HG03558 (cell line): ENCODE results near the gene ZFPM1.

Experiments used
- ATAC-seq: cut with Tn5 transposase; IDR thresholded peaks from one replicate; pipeline ENCODE4 v1.9.1; 2021; ENCODE audit warnings: moderate number of reproducible peaks; ENCODE audit not compliant: unreplicated experiment; ENCODE audit errors: extremely low read depth

The ZFPM1 gene

GRCh38 chr16:88524274-88524972, 71.3 kb downstream of the ZFPM1 start:
- no peak for ATAC-seq

GRCh38 chr16:88524973-88525662, 72.0 kb downstream of the ZFPM1 start:
- ATAC-seq, result no peak

GRCh38 chr16:88525663-88525990, 72.5 kb downstream of the ZFPM1 start:
- ATAC-seq, result no peak

- ATAC-seq, result no peak
These were observed 73.2 kb downstream of the ZFPM1 start for GRCh38 chr16:88526008-88526905.

- no peak for ATAC-seq
These were observed 73.8 kb downstream of the ZFPM1 start for GRCh38 chr16:88526906-88527185.

GRCh38 chr16:88527186-88527936, 74.3 kb downstream of the ZFPM1 start:
- ATAC-seq, result no peak

GRCh38 chr16:88527937-88528743, 75.1 kb downstream of the ZFPM1 start:
- no peak for ATAC-seq

GRCh38 chr16:88528902-88529318, 75.8 kb downstream of the ZFPM1 start:
- no peak for ATAC-seq

GRCh38 chr16:88529596-88529995, 76.5 kb downstream of the ZFPM1 start:
- ATAC-seq, result no peak

GRCh38 chr16:88530051-88530857, 77.2 kb downstream of the ZFPM1 start:
- ATAC-seq, result no peak

- ATAC-seq, result no peak
These were observed 77.8 kb downstream of the ZFPM1 start for GRCh38 chr16:88530858-88531203.

GRCh38 chr16:88531346-88531745, 78.3 kb downstream of the ZFPM1 start:
- ATAC-seq, result no peak

GRCh38 chr16:88531931-88532433, 78.9 kb downstream of the ZFPM1 start:
- no peak for ATAC-seq

- ATAC-seq, result no peak
These were observed 79.6 kb downstream of the ZFPM1 start for GRCh38 chr16:88532434-88533241.

- ATAC-seq, result no peak
These were observed 80.4 kb downstream of the ZFPM1 start for GRCh38 chr16:88533381-88533917.

- ATAC-seq, result no peak
These were observed 81.0 kb downstream of the ZFPM1 start for GRCh38 chr16:88533932-88534637.

GRCh38 chr16:88534638-88535190, 81.6 kb downstream of the ZFPM1 start:
- no peak for ATAC-seq
